ENCODE data around the gene CRYBG3.

Gene CRYBG3

DNA sequence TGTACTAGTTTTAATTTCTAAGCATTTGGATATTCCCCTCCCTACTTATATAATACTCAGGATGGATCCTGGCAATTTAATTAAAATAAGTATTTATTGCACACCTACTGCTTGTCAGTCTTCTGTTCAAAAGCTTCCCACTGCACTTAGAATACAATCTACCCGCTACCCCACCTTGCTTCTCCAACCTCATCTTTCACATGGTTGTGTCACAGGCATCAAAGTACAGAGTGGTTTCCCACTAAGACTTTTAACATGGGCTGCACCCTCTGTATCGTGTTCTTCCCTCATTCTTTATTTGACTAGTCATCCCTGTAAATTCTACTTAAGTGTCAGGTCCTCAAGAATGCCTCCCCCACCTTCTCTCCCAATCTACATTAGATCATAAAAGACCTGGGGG, 115.4 kb downstream of the CRYBG3 start:
- TF ChIP-seq ZBTB7A (IDR thresholded peaks at IDR 0.05; ENCODE audit: low read depth) (no peak), YY1 (IDR thresholded peaks at IDR 0.05; ENCODE audit: low read depth) (no peak)

DNA sequence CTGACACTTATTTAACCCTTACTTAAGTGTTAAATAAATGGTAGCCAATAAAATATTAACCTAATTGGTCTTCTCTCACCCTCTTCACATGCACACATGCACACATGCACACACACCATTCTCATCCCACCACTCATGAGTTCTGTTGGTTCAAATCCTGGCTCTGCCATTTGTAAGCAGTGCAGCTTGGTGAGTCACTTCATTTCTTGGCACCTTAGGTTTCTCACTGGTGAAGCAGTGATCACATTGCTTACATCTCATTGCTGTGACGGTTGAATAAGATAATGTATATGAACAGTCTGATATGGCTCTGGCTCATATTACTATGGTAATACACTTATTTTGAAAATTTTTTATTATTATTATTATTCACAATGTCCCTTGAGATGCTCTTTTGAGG, 116.6 kb downstream of the CRYBG3 start:
- TF ChIP-seq EP300 (IDR thresholded peaks at IDR 0.05; ENCODE audit: borderline replicate concordance) = no peak
- no peak for TF ChIP-seq TAF1 (IDR thresholded peaks at IDR 0.05; ENCODE audit: low read depth)
- TF ChIP-seq RAD21 (IDR thresholded peaks at IDR 0.05; ENCODE audit: low read depth) = no peak
- TF ChIP-seq, protein P1, sequence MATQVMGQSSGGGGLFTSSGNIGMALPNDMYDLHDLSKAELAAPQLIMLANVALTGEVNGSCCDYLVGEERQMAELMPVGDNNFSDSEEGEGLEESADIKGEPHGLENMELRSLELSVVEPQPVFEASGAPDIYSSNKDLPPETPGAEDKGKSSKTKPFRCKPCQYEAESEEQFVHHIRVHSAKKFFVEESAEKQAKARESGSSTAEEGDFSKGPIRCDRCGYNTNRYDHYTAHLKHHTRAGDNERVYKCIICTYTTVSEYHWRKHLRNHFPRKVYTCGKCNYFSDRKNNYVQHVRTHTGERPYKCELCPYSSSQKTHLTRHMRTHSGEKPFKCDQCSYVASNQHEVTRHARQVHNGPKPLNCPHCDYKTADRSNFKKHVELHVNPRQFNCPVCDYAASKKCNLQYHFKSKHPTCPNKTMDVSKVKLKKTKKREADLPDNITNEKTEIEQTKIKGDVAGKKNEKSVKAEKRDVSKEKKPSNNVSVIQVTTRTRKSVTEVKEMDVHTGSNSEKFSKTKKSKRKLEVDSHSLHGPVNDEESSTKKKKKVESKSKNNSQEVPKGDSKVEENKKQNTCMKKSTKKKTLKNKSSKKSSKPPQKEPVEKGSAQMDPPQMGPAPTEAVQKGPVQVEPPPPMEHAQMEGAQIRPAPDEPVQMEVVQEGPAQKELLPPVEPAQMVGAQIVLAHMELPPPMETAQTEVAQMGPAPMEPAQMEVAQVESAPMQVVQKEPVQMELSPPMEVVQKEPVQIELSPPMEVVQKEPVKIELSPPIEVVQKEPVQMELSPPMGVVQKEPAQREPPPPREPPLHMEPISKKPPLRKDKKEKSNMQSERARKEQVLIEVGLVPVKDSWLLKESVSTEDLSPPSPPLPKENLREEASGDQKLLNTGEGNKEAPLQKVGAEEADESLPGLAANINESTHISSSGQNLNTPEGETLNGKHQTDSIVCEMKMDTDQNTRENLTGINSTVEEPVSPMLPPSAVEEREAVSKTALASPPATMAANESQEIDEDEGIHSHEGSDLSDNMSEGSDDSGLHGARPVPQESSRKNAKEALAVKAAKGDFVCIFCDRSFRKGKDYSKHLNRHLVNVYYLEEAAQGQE (IDR thresholded peaks at IDR 0.05; ENCODE audit: low read depth) = no peak
- TF ChIP-seq TCF12 (IDR thresholded peaks at IDR 0.05; ENCODE audit: low read depth) = no peak

DNA sequence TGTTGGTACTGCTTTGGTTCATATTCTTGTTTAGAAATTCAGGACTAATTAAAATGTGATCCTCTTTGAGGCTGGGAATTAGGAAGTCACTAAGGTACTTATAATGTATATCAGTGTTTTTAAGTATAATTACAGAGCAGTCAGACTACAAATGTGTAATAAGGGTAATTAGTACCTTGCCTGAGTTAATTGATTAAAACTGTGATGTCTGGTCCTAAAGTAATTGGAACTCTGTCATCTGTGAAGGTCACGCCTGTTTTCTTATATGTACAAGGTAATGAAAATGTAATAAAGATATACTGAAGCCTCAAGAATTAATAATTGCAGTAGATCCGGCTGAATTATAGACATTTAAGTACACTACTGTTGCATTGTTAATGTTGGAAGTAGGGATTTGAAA, 117.6 kb downstream of the CRYBG3 start:
- TF ChIP-seq RAD21 (IDR thresholded peaks at IDR 0.05; ENCODE audit: low read depth) = no peak
- no peak for TF ChIP-seq CREB1 (IDR thresholded peaks at IDR 0.05; ENCODE audit: low read depth)
- TF ChIP-seq TEAD4 (IDR thresholded peaks at IDR 0.05) = no peak
- TF ChIP-seq EGR1 (IDR thresholded peaks at IDR 0.05) = no peak
- no peak for TF ChIP-seq EP300 (IDR thresholded peaks at IDR 0.05; ENCODE audit: borderline replicate concordance)
- TF ChIP-seq, protein P2, sequence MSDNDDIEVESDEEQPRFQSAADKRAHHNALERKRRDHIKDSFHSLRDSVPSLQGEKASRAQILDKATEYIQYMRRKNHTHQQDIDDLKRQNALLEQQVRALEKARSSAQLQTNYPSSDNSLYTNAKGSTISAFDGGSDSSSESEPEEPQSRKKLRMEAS (IDR thresholded peaks at IDR 0.05) = no peak
- TF ChIP-seq, protein P1 (IDR thresholded peaks at IDR 0.05; ENCODE audit: low read depth) = no peak
- no peak for TF ChIP-seq NFIC (IDR thresholded peaks at IDR 0.05)
- no peak for TF ChIP-seq CEBPB (IDR thresholded peaks at IDR 0.05)
- no peak for TF ChIP-seq FOXM1 (IDR thresholded peaks at IDR 0.05; ENCODE audit: borderline replicate concordance, low read depth)
- TF ChIP-seq YY1 (IDR thresholded peaks at IDR 0.05; ENCODE audit: low read depth) = no peak
- no peak for TF ChIP-seq TCF12 (IDR thresholded peaks at IDR 0.05; ENCODE audit: low read depth)
- TF ChIP-seq, protein P3, sequence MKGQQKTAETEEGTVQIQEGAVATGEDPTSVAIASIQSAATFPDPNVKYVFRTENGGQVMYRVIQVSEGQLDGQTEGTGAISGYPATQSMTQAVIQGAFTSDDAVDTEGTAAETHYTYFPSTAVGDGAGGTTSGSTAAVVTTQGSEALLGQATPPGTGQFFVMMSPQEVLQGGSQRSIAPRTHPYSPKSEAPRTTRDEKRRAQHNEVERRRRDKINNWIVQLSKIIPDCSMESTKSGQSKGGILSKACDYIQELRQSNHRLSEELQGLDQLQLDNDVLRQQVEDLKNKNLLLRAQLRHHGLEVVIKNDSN (IDR thresholded peaks at IDR 0.05) = no peak
- TF ChIP-seq ZBTB7A (IDR thresholded peaks at IDR 0.05; ENCODE audit: low read depth) = no peak
- TF ChIP-seq TAF1 (IDR thresholded peaks at IDR 0.05; ENCODE audit: low read depth) = no peak

DNA sequence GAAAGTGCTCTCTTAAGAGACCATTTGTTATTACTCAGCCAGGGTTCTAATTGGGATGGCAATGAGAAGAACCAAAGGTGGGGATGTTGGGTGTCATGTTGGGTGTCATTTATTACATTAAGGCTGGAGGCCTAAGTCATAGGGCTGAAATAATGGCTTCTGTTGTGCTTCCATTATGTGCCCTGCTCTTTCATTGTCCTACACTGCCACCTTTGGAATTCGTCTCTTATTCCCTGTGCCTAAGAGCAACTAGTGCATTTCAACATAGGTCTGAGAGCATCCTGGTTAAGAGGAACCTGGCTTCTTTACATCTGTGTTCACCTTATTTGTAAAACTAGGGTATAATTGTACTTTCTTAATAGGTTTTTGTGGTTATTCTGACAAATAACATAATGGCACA, 118.2 kb downstream of the CRYBG3 start:
- TF ChIP-seq CREB1 (IDR thresholded peaks at IDR 0.05; ENCODE audit: low read depth) (no peak), RAD21 (IDR thresholded peaks at IDR 0.05; ENCODE audit: low read depth) (peak; percentile 27; the same call in 1 of the 2 replicates), FOXM1 (IDR thresholded peaks at IDR 0.05; ENCODE audit: borderline replicate concordance, low read depth) (no peak), YY1 (IDR thresholded peaks at IDR 0.05; ENCODE audit: low read depth) (no peak), EGR1 (IDR thresholded peaks at IDR 0.05) (no peak), TEAD4 (IDR thresholded peaks at IDR 0.05) (no peak)
- TF ChIP-seq, protein P1 (IDR thresholded peaks at IDR 0.05; ENCODE audit: low read depth) = no peak
- TF ChIP-seq, protein P2 (IDR thresholded peaks at IDR 0.05) = no peak

DNA sequence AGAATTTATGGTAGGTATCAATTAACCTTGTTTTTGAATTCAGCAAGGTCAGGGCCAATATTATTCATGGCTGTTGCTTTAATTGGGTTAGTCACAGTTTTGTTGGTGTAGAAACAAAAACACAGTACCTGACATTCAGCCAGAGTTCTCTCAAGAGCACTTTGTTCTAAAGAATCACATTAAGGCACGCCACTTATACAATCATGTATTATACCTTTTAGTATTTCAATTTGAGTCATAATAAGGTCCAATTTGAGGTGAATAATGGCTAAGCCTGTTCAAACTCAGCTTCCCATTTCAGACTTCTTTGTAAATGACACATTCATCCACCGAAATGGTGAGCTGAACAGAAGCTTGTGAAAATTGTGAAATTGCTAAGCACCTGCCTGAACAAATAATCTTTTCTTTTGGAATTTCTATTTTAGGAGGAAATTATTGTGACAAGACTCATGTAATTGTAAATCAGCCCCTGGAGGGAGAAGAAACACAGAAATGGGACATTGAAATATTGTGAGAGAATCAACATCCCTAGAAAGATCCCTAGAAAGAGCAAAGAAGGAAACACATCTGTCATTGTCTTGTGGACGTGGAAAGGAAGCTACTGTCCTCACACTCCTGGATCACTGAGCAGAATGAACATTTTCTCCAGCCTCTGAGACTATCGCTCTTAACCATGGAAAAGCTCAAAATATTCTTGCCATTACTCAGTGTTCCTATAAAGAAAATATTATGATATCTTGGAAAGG, 121.2 kb downstream of the CRYBG3 start:
- TF ChIP-seq EP300 (IDR thresholded peaks at IDR 0.05; ENCODE audit: borderline replicate concordance) (no peak), TCF12 (IDR thresholded peaks at IDR 0.05; ENCODE audit: low read depth) (no peak), EGR1 (IDR thresholded peaks at IDR 0.05) (no peak), YY1 (IDR thresholded peaks at IDR 0.05; ENCODE audit: low read depth) (no peak), TEAD4 (IDR thresholded peaks at IDR 0.05) (no peak), RAD21 (IDR thresholded peaks at IDR 0.05; ENCODE audit: low read depth) (no peak), TAF1 (IDR thresholded peaks at IDR 0.05; ENCODE audit: low read depth) (no peak), NFIC (IDR thresholded peaks at IDR 0.05) (no peak), CREB1 (IDR thresholded peaks at IDR 0.05; ENCODE audit: low read depth) (no peak), CEBPB (IDR thresholded peaks at IDR 0.05) (no peak), FOXM1 (IDR thresholded peaks at IDR 0.05; ENCODE audit: borderline replicate concordance, low read depth) (no peak), ZBTB7A (IDR thresholded peaks at IDR 0.05; ENCODE audit: low read depth) (no peak)
- TF ChIP-seq, protein P3 (IDR thresholded peaks at IDR 0.05) = no peak
- TF ChIP-seq, protein P1 (IDR thresholded peaks at IDR 0.05; ENCODE audit: low read depth) = no peak
- TF ChIP-seq, protein P2 (IDR thresholded peaks at IDR 0.05) = no peak
